OCI-LY1 (cell line): ENCODE measurements around the gene AMBRA1.

Source experiments
- H2AFZ ChIP-seq: fragments of 200-600 bp; sonication (generic), shearing (Covaris generic); 2 replicates; pipeline ENCODE4 v1.6.0; 2014; ENCODE audit warnings: antibody characterized with exemption, mild to moderate bottlenecking, low read length
- H3F3A ChIP-seq: fragments of 200-600 bp; sonication (generic), shearing (Covaris generic); 2 replicates; pipeline ENCODE4 v1.6.0; 2014; ENCODE audit warnings: mild to moderate bottlenecking, antibody characterized with exemption, low read length, moderate library complexity; ENCODE audit not compliant: insufficient read depth
- H3K27ac ChIP-seq: fragments of 200-600 bp; sonication (generic); 2 replicates; pipeline ENCODE4 v1.5.1; 2014; ENCODE audit warnings: low read length, mixed run types, mild to moderate bottlenecking, low read depth; ENCODE audit not compliant: poor library complexity, severe bottlenecking
- H3K27me3 ChIP-seq: fragments of 200-600 bp; sonication (generic); 2 replicates; pipeline ENCODE4 v1.6.0; 2014; ENCODE audit warnings: antibody characterized with exemption, mild to moderate bottlenecking, low read length, moderate library complexity; ENCODE audit not compliant: insufficient read depth
- H3K36me3 ChIP-seq: fragments of 200-600 bp; sonication (generic); 2 replicates; pipeline ENCODE4 v1.6.1; 2014; ENCODE audit warnings: mild to moderate bottlenecking, antibody characterized with exemption, low read length, moderate library complexity, mixed read lengths; ENCODE audit not compliant: insufficient read depth
- H3K4me1 ChIP-seq: fragments of 200-600 bp; sonication (generic); 2 replicates; pipeline ENCODE4 v1.5.1; 2014; ENCODE audit warnings: mild to moderate bottlenecking, low read length, moderate library complexity; ENCODE audit not compliant: insufficient read depth, severe bottlenecking
- H3K4me2 ChIP-seq: fragments of 200-600 bp; sonication (generic), shearing (Covaris generic); 2 replicates; pipeline ENCODE4 v1.6.1; 2014; ENCODE audit warnings: low read length
- H3K4me3 ChIP-seq: fragments of 200-600 bp; sonication (generic); 2 replicates; pipeline ENCODE4 v1.5.1; 2014; ENCODE audit warnings: low read length, low read depth, mild to moderate bottlenecking, mixed read lengths; ENCODE audit not compliant: poor library complexity, severe bottlenecking
- H3K79me2 ChIP-seq: fragments of 200-600 bp; shearing (Covaris generic); 2 replicates; pipeline ENCODE4 v1.6.1; 2016; ENCODE audit warnings: mixed run types, low read length, mixed read lengths; ENCODE audit not compliant: insufficient read depth
- H3K9ac ChIP-seq: fragments of 200-600 bp; sonication (generic), shearing (Covaris generic); 2 replicates; pipeline ENCODE4 v1.6.1; 2014; ENCODE audit warnings: mild to moderate bottlenecking, low read length, mixed read lengths
- H3K9me2 ChIP-seq: fragments of 200-600 bp; sonication (generic), shearing (Covaris generic); 2 replicates; pipeline ENCODE4 v1.6.1; 2014; ENCODE audit warnings: low read depth, mild to moderate bottlenecking, low read length, mixed read lengths
- H3K9me3 ChIP-seq: fragments of 200-600 bp; shearing (Covaris generic); 2 replicates; pipeline ENCODE4 v1.6.1; 2014; ENCODE audit warnings: low read length, mixed read lengths
- H4K20me1 ChIP-seq: fragments of 200-600 bp; sonication (generic), shearing (Covaris generic); 2 replicates; pipeline ENCODE4 v1.6.0; 2016; ENCODE audit warnings: mild to moderate bottlenecking, low read length; ENCODE audit not compliant: insufficient read depth
- CTCF ChIP-seq: fragments of 200-600 bp; sonication (generic), shearing (Covaris generic); IDR thresholded peaks from 2 replicates; pipeline ENCODE4 v1.5.1; 2017; ENCODE audit warnings: mild to moderate bottlenecking, antibody characterized with exemption, low read length, moderate library complexity, mixed read lengths
- EZH2 ChIP-seq: fragments of 200-600 bp; sonication (generic), shearing (Covaris generic); IDR thresholded peaks from 2 replicates; pipeline ENCODE4 v1.8.0; 2017; ENCODE audit warnings: borderline replicate concordance, mixed run types, mild to moderate bottlenecking, antibody characterized with exemption, low read length, moderate library complexity, mixed read lengths

The AMBRA1 gene

GRCh38 chr11:46565232-46565840 lies 28.5 kb downstream of the AMBRA1 start:
- H4K20me1 ChIP-seq: no peaks in the 10 kb centered on the region
- no peak overlapping the region for H2AFZ ChIP-seq
- no peak overlapping the region for H3K4me3 ChIP-seq
- no peaks in the 10 kb centered on the region for H3F3A ChIP-seq
- peaks cover 3% of the 10 kb centered on the region; the same call in 1 of the 2 replicates for H3K36me3 ChIP-seq
- no peak overlapping the region for H3K27ac ChIP-seq
- H3K27me3 ChIP-seq: no peaks in the 10 kb centered on the region
- peaks cover 28% of the 10 kb centered on the region for H3K79me2 ChIP-seq
- no peaks in the 10 kb centered on the region for H3K9me2 ChIP-seq
- H3K4me1 ChIP-seq: peaks cover 21% of the 10 kb centered on the region
- no peak overlapping the region for H3K4me2 ChIP-seq
- H3K9ac ChIP-seq: no peak overlapping the region
- TF ChIP-seq CTCF (no peak), EZH2 (no peak)
- 0 out of 2 replicates have a peak, but pooled peaks cover 4% of the 10 kb centered on the region for H3K9me3 ChIP-seq

DNA sequence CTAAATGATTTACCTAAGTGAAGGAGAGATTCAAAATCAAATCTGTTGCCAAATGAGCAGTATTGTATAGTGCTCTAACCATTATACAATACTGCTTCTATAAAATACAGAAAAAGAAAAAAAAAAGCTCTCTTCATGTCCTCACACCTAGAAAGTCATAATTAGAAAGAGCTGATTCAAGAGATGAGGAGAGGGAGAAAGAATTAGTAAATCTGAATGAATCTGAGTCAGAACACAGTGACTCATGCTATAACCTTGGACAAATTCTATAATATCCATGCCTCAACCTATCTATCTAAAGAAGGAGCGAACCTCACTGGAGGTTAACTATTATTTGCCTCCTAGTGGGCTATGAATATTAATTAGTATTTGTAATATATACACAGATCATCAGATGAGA lies 29.4 kb downstream of the AMBRA1 start:
- H3K79me2 ChIP-seq: peaks cover 35% of the 10 kb centered on the region
- H3K9me3 ChIP-seq: 0 out of 2 replicates have a peak, but pooled peaks cover 4% of the 10 kb centered on the region
- no peak overlapping the region for H3K4me3 ChIP-seq
- H3K27me3 ChIP-seq: no peaks in the 10 kb centered on the region
- no peaks in the 10 kb centered on the region for H3K9me2 ChIP-seq
- H3K36me3 ChIP-seq: peaks cover 3% of the 10 kb centered on the region; the same call in 1 of the 2 replicates
- no peak overlapping the region for H3K27ac ChIP-seq
- H3K4me2 ChIP-seq: no peak overlapping the region
- no peaks in the 10 kb centered on the region for H3F3A ChIP-seq
- H2AFZ ChIP-seq: no peak overlapping the region
- peaks cover 29% of the 10 kb centered on the region for H3K4me1 ChIP-seq
- no peak overlapping the region for H3K9ac ChIP-seq
- TF ChIP-seq CTCF (no peak), EZH2 (no peak)
- no peaks in the 10 kb centered on the region for H4K20me1 ChIP-seq

DNA sequence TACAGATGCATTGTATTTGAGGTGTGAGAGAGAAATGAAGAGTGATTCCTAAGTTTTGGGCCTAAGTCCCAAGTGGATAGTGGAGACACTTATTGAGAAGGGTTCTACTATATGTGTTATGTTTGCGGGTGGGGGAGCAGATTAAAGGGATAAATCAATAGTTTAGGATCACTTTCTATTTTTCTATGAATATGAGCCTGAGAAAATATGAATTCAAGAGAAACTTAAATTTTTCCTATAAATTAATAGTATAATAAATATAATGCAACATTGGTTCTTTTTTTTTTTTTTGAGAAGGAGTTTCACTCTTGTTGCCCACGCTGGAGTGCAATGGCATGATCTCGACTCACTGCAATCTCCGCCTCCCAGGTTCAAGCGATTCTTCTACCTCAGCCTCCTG lies 31.3 kb downstream of the AMBRA1 start:
- Histone ChIP-seq H3K79me2 (peaks cover 42% of the 10 kb centered on the region), H3K9me3 (0 out of 2 replicates have a peak, but pooled peaks cover 2% of the 10 kb centered on the region), H3F3A (no peaks in the 10 kb centered on the region), H3K4me2 (no peak overlapping the region), H3K9me2 (no peaks in the 10 kb centered on the region), H3K4me3 (no peak overlapping the region), H3K27ac (no peak overlapping the region), H2AFZ (no peak overlapping the region), H3K27me3 (no peaks in the 10 kb centered on the region), H3K36me3 (peaks cover under 1% of the 10 kb centered on the region; the same call in 1 of the 2 replicates), H3K9ac (no peak overlapping the region), H3K4me1 (peaks cover 38% of the 10 kb centered on the region), H4K20me1 (no peaks in the 10 kb centered on the region)
- TF ChIP-seq EZH2 (no peak), CTCF (no peak)
